Lung (tissue), 12 donors: ENCODE results near the gene FAM25A. TPM values are rescaled to one million over a fixed set of nuclear protein-coding genes. Genes with fewer than 3 reads are reported as not detected.

Experiments
- ATAC-seq: fragments of 200-7000 bp; cut with Tn5 transposase; one replicate; pipeline ENCODE4 v1.9.1; 2020; ENCODE audit warnings: moderate number of reproducible peaks; ENCODE audit not compliant: insufficient read depth, low FRiP score
- DNase-seq, 3 donors: peaks; one replicate each; pipeline ENCODE4 v3.0.0-alpha.2; 2013 to 2017
- H3K27ac ChIP-seq, 2 donors: one replicate each; pipeline ENCODE4 v1.5.1; 2013; ENCODE audit warnings: mild to moderate bottlenecking in 2 of 2, moderate library complexity in 2 of 2, control low read depth in 1 of 2, inconsistent platforms in 1 of 2, low read depth in 1 of 2, low read length in 1 of 2
- H3K27me3 ChIP-seq, 3 donors: one replicate each; pipeline ENCODE4 v1.5.1; 2013; ENCODE audit warnings: low read length in 2 of 3; ENCODE audit not compliant: control insufficient read depth in 3 of 3, insufficient read depth in 3 of 3
- H3K36me3 ChIP-seq, 4 donors: one replicate each; pipeline ENCODE4 v1.5.1; 2013; ENCODE audit warnings: low read length in 4 of 4, mild to moderate bottlenecking in 1 of 4, moderate library complexity in 1 of 4; ENCODE audit not compliant: control insufficient read depth in 4 of 4, insufficient read depth in 4 of 4
- H3K4me1 ChIP-seq, 5 donors: one replicate each; pipeline ENCODE4 v1.5.1; 2013; ENCODE audit warnings: low read length in 5 of 5, mild to moderate bottlenecking in 2 of 5, moderate library complexity in 1 of 5; ENCODE audit not compliant: control insufficient read depth in 5 of 5, insufficient read depth in 5 of 5
- H3K4me3 ChIP-seq: one replicate; pipeline ENCODE4 v1.5.1; 2013; ENCODE audit warnings: mild to moderate bottlenecking, control low read depth, moderate library complexity
- H3K9ac ChIP-seq, 2 donors: one replicate each; pipeline ENCODE4 v1.5.1; 2013; ENCODE audit warnings: low read length in 2 of 2, control low read depth in 1 of 2; ENCODE audit not compliant: insufficient read depth in 1 of 2
- H3K9me3 ChIP-seq, 4 donors: one replicate each; pipeline ENCODE4 v1.5.1; 2013; ENCODE audit warnings: low read length in 3 of 4, mild to moderate bottlenecking in 1 of 4, moderate library complexity in 1 of 4; ENCODE audit not compliant: control insufficient read depth in 4 of 4, insufficient read depth in 3 of 4
- WGBS, 2 donors: extraction: QIAGEN DNeasy Blood & Tissue Kit; methylation state at CpG; one replicate each; pipeline ENCODE4 v1.1.7; 2013; 5-methylcytosine and 5-hydroxymethylcytosine counted together
- polyA plus RNA-seq, 2 donors: library from polyadenylated mRNA; stranded (reverse); fragments of 200-250 nt; gene quantifications; one replicate each; pipeline ENCODE4 v1.2.1, GENCODE V29; 2013
- total RNA-seq, 2 donors: library from RNA; depleted of rRNA in 1 of 2; stranded (reverse); fragments of >200 nt in 1 of 2; gene quantifications; one replicate each; pipeline ENCODE4 v1.2.1, GENCODE V29; 2014 to 2021
- TF ChIP-seq, protein P1 (sequence below): IDR thresholded peaks from 2 replicates; pipeline ENCODE4 v1.5.1; 2012; ENCODE audit warnings: mild to moderate bottlenecking; ENCODE audit errors: control extremely low read depth, extremely low read depth
- donor health status: control.
- donor health status: control.
- donor health status: Bipolar disorder and iron deficiency.
- donor health status: healthy.
- donor health status: DM: yes; HTN: yes; CAD: no.

Gene FAM25A
- total and polyA plus RNA-seq, 4 donors = 0.45 TPM; not detected in 3

DNA sequence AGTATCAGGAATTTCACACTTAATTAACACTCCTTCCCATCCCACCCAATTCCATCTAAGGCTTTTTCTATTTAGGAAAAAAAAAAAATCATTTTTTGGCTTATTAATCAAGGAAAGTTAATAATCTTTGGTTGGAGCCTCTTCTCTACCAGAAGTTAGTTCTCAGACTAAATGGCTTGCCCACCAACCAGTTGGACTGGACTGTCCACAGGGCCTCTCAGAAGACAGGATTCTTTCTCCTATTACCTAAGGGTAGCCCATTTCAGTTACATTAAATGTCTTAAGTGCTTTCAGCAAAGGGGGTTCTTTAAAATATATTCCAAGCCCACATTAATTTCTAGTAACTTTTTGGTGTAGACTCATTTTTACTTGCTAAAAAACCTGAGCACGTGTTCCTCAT lies 39.3 kb downstream of the FAM25A start:
- DNase-seq (no peak), ATAC-seq (no peak)
- Histone ChIP-seq H3K36me3 (peaks cover 19 to 34% (median 27%) of the 10 kb centered on the region in 4 donors), H3K9me3 (no peaks in the 10 kb centered on the region), H3K27ac (no peak overlapping the region), H3K9ac (no peak overlapping the region), H3K4me3 (no peak overlapping the region), H3K27me3 (no peaks in the 10 kb centered on the region), H3K4me1 (peaks cover 0 to 12% (median 2%) of the 10 kb centered on the region in 5 donors)
- WGBS, 2 donors = 87 to 98% methylated on average over 1 of the region's 1 CpG
- TF ChIP-seq, protein P1, sequence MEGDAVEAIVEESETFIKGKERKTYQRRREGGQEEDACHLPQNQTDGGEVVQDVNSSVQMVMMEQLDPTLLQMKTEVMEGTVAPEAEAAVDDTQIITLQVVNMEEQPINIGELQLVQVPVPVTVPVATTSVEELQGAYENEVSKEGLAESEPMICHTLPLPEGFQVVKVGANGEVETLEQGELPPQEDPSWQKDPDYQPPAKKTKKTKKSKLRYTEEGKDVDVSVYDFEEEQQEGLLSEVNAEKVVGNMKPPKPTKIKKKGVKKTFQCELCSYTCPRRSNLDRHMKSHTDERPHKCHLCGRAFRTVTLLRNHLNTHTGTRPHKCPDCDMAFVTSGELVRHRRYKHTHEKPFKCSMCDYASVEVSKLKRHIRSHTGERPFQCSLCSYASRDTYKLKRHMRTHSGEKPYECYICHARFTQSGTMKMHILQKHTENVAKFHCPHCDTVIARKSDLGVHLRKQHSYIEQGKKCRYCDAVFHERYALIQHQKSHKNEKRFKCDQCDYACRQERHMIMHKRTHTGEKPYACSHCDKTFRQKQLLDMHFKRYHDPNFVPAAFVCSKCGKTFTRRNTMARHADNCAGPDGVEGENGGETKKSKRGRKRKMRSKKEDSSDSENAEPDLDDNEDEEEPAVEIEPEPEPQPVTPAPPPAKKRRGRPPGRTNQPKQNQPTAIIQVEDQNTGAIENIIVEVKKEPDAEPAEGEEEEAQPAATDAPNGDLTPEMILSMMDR = no peak

DNA sequence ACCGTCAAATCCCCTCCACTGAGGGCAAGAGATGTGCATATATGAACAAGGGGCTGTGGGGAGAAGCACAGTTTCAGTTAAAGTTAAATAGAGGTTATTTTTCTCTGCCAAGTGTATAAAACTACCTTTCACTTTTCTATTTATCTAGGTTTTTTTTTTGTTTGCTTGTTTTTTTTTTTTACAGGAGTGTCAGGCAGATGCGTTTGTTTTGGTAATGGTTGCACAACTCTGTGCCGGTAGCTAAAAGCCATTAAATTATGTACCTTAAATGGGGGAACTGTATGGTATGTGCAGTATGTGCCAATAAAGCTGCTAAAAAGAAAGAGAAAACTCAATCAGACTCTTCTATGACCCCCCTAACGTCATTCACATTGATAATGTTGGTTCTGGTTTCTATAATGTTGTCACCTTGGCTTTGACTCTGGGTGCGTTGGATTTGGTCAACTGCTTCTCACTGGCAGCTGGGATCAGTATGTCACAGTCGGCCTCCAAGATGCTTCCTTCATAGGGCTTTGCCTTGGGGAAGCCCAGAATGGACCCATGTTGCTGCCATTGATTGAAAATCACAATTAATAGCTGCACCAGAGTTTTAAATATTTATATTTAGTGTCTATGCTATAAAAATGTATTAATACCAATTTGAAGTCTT lies 40.3 kb downstream of the FAM25A start:
- WGBS, 2 donors = 87% methylated on average over 6 of the region's 6 CpGs
- peaks cover 15 to 34% (median 25%) of the 10 kb centered on the region in 4 donors for H3K36me3 ChIP-seq
- DNase-seq = no peak

DNA sequence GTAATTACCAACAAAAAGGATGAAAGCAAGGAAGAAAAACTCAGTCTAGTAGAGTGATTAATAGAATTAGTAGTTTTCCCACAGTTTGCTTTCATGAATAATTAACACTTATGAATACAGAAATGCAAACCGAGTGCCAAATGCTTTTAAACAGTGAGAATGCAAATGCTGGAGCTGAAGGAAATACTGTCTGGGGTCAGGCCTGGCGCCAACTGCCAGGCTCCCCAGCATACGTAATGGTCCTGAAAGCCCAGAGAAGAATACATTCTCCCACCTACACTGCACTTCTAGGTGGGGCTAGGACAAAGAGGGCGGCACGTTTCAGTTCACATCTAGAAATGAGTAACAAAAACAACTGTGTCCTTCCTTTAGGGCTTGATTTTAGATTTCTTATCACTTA lies 44.6 kb downstream of the FAM25A start:
- 80 to 90% methylated on average over 5 of the region's 5 CpGs for WGBS, 2 donors
- Histone ChIP-seq H3K4me1 (no peaks in the 10 kb centered on the region), H3K4me3 (no peak overlapping the region), H3K9me3 (no peaks in the 10 kb centered on the region), H3K27ac (no peak overlapping the region), H3K9ac (no peak overlapping the region), H3K36me3 (peaks cover 16 to 47% (median 32%) of the 10 kb centered on the region in 4 donors), H3K27me3 (no peaks in the 10 kb centered on the region)
- TF ChIP-seq, protein P1 = no peak
- DNase-seq = no peak
- ATAC-seq = no peak

More for the DNA sequence above, 40.3 kb downstream of the FAM25A start:
- no peak overlapping the region for H3K27ac ChIP-seq
- ATAC-seq = no peak
- TF ChIP-seq, protein P1 = no peak
- no peak overlapping the region for H3K9ac ChIP-seq
- H3K27me3 ChIP-seq = no peaks in the 10 kb centered on the region
- H3K4me3 ChIP-seq = no peak overlapping the region
- H3K4me1 ChIP-seq = peaks cover 0 to 2% (median 0%) of the 10 kb centered on the region in 5 donors
- H3K9me3 ChIP-seq = no peaks in the 10 kb centered on the region
